ENCODE results near the gene DSCAML1.
A peak's percentile ranks its signal among the peaks of the same experiment; 100 is the strongest.
"Not testable (repeated sequence)": the region's sequence is repeated elsewhere in the genome, so short reads cannot be mapped to it uniquely, and the experiment has no call there.

Gene DSCAML1

GRCh38 chr11:117816151-117816741 is 19.2 kb upstream of the DSCAML1 start:
- peaks cover 57% of the 10 kb centered on the region for H3K4me1 Mint-ChIP-seq (ENCODE audit: low read depth)

GRCh38 chr11:117815262-117815803 is 18.3 kb upstream of the DSCAML1 start:
- Mint-ChIP-seq H3K4me3 (peak overlapping the region; percentile 55), H3K27ac (peak overlapping the region; percentile 93), H3K9me3 (no peaks in the 10 kb centered on the region), H3K36me3 (ENCODE audit: low read depth) (peaks cover 4% of the 10 kb centered on the region), H3K27me3 (ENCODE audit: low read depth) (no peaks in the 10 kb centered on the region), H3K4me1 (ENCODE audit: low read depth) (peaks cover 62% of the 10 kb centered on the region)

More at GRCh38 chr11:117816151-117816741, 19.2 kb upstream of the DSCAML1 start:
- H3K27me3 Mint-ChIP-seq (ENCODE audit: low read depth): no peaks in the 10 kb centered on the region
- no peaks in the 10 kb centered on the region for H3K9me3 Mint-ChIP-seq
- H3K36me3 Mint-ChIP-seq (ENCODE audit: low read depth): peaks cover 4% of the 10 kb centered on the region
- peak overlapping the region; percentile 93 for H3K27ac Mint-ChIP-seq
- peak overlapping the region; percentile 35 for H3K4me3 Mint-ChIP-seq

GRCh38 chr11:117814766-117815261 is 17.8 kb upstream of the DSCAML1 start:
- H3K27ac Mint-ChIP-seq: peak overlapping the region; percentile 93
- H3K9me3 Mint-ChIP-seq: no peaks in the 10 kb centered on the region
- peaks cover 62% of the 10 kb centered on the region for H3K4me1 Mint-ChIP-seq (ENCODE audit: low read depth)
- peak overlapping the region; percentile 55 for H3K4me3 Mint-ChIP-seq
- peaks cover 4% of the 10 kb centered on the region for H3K36me3 Mint-ChIP-seq (ENCODE audit: low read depth)
- no peaks in the 10 kb centered on the region for H3K27me3 Mint-ChIP-seq (ENCODE audit: low read depth)

GRCh38 chr11:117814204-117814765 is 17.3 kb upstream of the DSCAML1 start:
- no peaks in the 10 kb centered on the region for H3K9me3 Mint-ChIP-seq
- H3K4me3 Mint-ChIP-seq: peak overlapping the region; percentile 55
- peaks cover 64% of the 10 kb centered on the region for H3K4me1 Mint-ChIP-seq (ENCODE audit: low read depth)
- peak overlapping the region; percentile 93 for H3K27ac Mint-ChIP-seq
- H3K36me3 Mint-ChIP-seq (ENCODE audit: low read depth): peaks cover 4% of the 10 kb centered on the region
- no peaks in the 10 kb centered on the region for H3K27me3 Mint-ChIP-seq (ENCODE audit: low read depth)

DNA sequence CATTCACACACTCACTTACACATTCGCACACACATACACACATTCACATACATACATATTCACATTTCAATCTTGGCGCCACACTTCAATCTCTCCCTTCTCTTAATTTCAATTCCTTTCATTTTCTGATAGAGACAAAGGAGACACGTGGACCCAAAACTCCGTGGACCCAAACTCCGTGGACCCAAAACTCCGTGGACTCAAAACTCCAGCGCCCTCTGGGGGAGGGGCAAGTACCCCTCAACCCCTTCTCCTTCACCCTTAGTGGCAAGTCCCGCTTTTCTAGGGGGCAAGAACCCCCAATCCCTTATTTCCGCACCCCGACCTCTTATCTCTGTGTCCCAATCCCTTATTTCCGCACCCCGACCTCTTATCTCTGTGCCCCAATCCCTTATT is 13.0 kb upstream of the DSCAML1 start:
- not testable (repeated sequence) for H3K36me3 Mint-ChIP-seq (ENCODE audit: low read depth); H3K27me3 Mint-ChIP-seq (ENCODE audit: low read depth); H3K9me3 Mint-ChIP-seq; H3K4me3 Mint-ChIP-seq
- peaks cover 31% of the 10 kb centered on the region for H3K4me1 Mint-ChIP-seq (ENCODE audit: low read depth)
- peak overlapping the region; percentile 9 for H3K27ac Mint-ChIP-seq

DNA sequence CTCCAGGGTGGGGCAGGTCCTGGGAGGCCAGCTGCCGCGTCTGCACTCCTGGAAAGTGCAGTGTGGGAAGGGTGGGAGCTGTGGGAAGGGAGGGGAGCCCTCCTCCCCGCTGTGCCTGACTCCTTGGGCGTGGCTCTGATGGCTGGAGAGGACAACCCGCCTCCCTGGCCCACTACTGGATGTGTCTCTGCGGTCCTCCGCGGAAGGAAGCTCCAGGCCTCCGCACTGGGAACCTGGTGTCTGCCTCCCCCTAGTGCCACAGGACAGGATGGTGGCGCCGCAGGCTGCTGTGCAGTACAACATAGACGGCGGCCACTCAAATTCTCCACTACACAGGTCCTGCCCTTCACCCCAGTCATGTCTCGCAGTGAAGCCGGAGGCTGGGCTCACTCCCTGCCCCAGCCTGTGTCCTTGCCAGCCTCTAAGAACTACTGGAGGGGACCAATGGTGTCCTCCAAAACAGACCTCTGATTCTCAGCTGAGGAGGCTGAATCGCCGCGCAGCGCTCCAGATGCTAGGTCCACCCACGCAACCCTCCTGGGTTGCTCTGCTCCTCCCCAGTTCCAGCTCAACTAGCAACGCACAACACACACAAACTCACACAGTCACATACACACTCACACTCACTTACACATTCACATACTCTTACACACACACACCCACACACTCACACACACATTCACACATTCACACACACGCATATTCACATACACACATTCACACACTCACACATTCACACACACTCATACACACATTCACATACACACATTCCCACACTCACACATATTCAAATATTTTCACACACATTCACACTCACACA is 12.4 kb upstream of the DSCAML1 start:
- H3K36me3 Mint-ChIP-seq (ENCODE audit: low read depth): no peaks in the 10 kb centered on the region
- H3K9me3 Mint-ChIP-seq: no peaks in the 10 kb centered on the region
- no peak overlapping the region for H3K4me3 Mint-ChIP-seq
- H3K27ac Mint-ChIP-seq: peak overlapping the region; percentile 9
- H3K27me3 Mint-ChIP-seq (ENCODE audit: low read depth): no peaks in the 10 kb centered on the region
- peaks cover 25% of the 10 kb centered on the region for H3K4me1 Mint-ChIP-seq (ENCODE audit: low read depth)

DNA sequence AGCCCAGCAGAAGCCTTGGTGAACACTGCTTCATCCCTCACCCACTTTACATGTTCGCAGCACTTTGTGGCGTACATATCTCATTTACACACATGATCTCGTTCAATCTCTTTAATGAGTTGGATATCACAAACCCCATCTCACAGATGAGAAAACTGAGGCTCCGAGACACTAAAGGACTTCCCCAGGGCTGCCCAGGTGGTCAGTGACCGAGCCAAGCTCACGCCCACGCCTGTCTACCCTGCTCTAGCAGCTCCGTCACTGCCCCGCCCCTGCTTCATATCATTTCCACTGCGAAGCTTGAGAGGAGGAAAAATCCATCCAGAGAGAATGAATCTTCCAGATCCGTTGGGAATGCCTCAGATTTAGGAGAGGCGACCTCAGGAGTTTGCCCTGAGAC is 11.8 kb upstream of the DSCAML1 start:
- no peaks in the 10 kb centered on the region for H3K27me3 Mint-ChIP-seq (ENCODE audit: low read depth)
- H3K36me3 Mint-ChIP-seq (ENCODE audit: low read depth): no peaks in the 10 kb centered on the region
- H3K4me1 Mint-ChIP-seq (ENCODE audit: low read depth): peaks cover 19% of the 10 kb centered on the region
- H3K9me3 Mint-ChIP-seq: no peaks in the 10 kb centered on the region
- H3K27ac Mint-ChIP-seq: no peak overlapping the region
- no peak overlapping the region for H3K4me3 Mint-ChIP-seq

- H3K27me3 Mint-ChIP-seq (ENCODE audit: low read depth): no peaks in the 10 kb centered on the region
- no peaks in the 10 kb centered on the region for H3K36me3 Mint-ChIP-seq (ENCODE audit: low read depth)
- H3K27ac Mint-ChIP-seq: peak overlapping the region; percentile 22
- H3K9me3 Mint-ChIP-seq: no peaks in the 10 kb centered on the region
- H3K4me1 Mint-ChIP-seq (ENCODE audit: low read depth): peaks cover 15% of the 10 kb centered on the region
- H3K4me3 Mint-ChIP-seq: no peak overlapping the region
Measured at GRCh38 chr11:117807482-117808327, 10.7 kb upstream of the DSCAML1 start.

- Mint-ChIP-seq H3K4me3 (no peak overlapping the region), H3K4me1 (ENCODE audit: low read depth) (peaks cover 13% of the 10 kb centered on the region), H3K9me3 (no peaks in the 10 kb centered on the region), H3K27ac (no peak overlapping the region), H3K27me3 (ENCODE audit: low read depth) (peaks cover 4% of the 10 kb centered on the region), H3K36me3 (ENCODE audit: low read depth) (no peaks in the 10 kb centered on the region)
Measured at GRCh38 chr11:117806846-117807245, 9.8 kb upstream of the DSCAML1 start.

DNA sequence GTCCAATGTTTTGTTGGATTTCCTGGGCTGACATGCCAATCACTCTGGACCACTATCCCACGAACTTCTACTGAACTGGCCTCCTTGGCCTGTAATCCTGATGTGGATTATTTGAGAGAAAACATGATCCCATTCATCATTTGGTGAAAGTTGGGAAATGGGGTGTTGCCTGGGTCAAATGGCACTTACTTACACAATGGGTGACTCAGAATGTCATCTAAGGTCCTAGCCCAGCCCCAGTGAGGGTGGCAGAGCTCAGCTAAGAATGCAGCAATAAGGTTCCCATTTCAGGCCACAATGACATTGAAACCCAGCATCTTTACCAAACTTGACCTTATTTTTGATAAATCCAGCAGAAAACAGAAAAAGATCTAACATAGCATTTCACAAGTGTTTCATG is 8.0 kb upstream of the DSCAML1 start:
- H3K4me3 Mint-ChIP-seq: no peak overlapping the region
- no peaks in the 10 kb centered on the region for H3K9me3 Mint-ChIP-seq
- peaks cover 10% of the 10 kb centered on the region for H3K27me3 Mint-ChIP-seq (ENCODE audit: low read depth)
- H3K36me3 Mint-ChIP-seq (ENCODE audit: low read depth): no peaks in the 10 kb centered on the region
- no peak overlapping the region for H3K27ac Mint-ChIP-seq
- H3K4me1 Mint-ChIP-seq (ENCODE audit: low read depth): peaks cover 7% of the 10 kb centered on the region

DNA sequence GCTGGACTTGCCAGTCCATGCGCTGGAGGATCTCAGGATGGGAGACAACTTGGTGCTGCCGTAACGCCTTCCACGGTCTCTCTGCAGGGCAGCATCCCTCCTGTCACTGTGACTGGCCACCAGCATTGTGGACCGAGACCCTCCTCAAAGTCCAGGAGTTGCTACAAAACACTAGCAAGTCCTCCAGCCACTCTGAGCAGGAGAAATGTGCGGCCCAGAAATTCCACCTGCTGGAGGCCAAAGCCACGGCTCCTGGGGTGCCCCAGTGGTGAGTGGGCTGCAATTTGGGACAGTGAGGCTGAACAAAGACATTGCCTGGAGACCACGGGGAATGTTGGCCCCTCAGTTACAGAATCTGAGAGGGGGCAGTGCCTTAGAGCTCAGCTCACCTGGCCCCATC is 6.9 kb upstream of the DSCAML1 start:
- Mint-ChIP-seq H3K4me1 (ENCODE audit: low read depth) (peaks cover 3% of the 10 kb centered on the region), H3K27ac (no peak overlapping the region), H3K9me3 (no peaks in the 10 kb centered on the region), H3K27me3 (ENCODE audit: low read depth) (peaks cover 22% of the 10 kb centered on the region), H3K4me3 (no peak overlapping the region), H3K36me3 (ENCODE audit: low read depth) (no peaks in the 10 kb centered on the region)

DNA sequence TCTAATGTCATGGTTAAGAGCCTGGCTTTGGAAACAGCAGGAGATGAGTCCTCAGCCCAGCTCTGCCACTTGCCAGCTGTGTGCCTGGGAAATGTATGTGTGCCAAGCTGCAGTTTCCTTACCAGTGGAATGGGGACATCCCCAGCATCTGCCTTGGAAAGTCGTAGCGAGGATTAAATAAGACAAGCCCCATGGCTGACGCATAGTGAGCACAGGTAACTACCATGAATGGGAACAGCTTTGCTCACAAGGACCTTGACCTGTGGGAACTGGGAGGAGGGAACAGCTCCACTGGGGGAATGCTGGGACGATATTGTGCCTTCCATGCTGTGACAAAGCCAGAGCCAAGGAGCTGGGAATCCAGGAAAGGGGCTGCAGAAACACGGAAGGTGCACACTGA is 2.6 kb upstream of the DSCAML1 start:
- peaks cover 5% of the 10 kb centered on the region for H3K4me1 Mint-ChIP-seq (ENCODE audit: low read depth)
- no peak overlapping the region for H3K4me3 Mint-ChIP-seq
- no peak overlapping the region for H3K27ac Mint-ChIP-seq
- H3K9me3 Mint-ChIP-seq: no peaks in the 10 kb centered on the region
- peaks cover 4% of the 10 kb centered on the region for H3K36me3 Mint-ChIP-seq (ENCODE audit: low read depth)
- peaks cover 55% of the 10 kb centered on the region for H3K27me3 Mint-ChIP-seq (ENCODE audit: low read depth)

- Mint-ChIP-seq H3K27me3 (ENCODE audit: low read depth) (peaks cover 71% of the 10 kb centered on the region), H3K36me3 (ENCODE audit: low read depth) (peaks cover 4% of the 10 kb centered on the region), H3K4me3 (no peak overlapping the region)
Measured at GRCh38 chr11:117796456-117796871, 552 bp downstream of the DSCAML1 start.

More at GRCh38 chr11:117796456-117796871, 552 bp downstream of the DSCAML1 start:
- no peak overlapping the region for H3K27ac Mint-ChIP-seq
- H3K4me1 Mint-ChIP-seq (ENCODE audit: low read depth): peaks cover 5% of the 10 kb centered on the region
- no peaks in the 10 kb centered on the region for H3K9me3 Mint-ChIP-seq

Measured in T-helper 1 cell treated with Interleukin-12 subunit alpha and Interleukin-12 subunit beta and Interleukin-4 antibody, amounts not matched to agents 30 μg/mL and 1 μg/mL, for 36 hours (primary cell).